GM23338 (cell line): Measurements from ENCODE around the gene ETFBKMT. TPM values are rescaled to one million over a fixed set of nuclear protein-coding genes. Genes with fewer than 3 reads are reported as not detected.
"Not testable (repeated sequence)": the region's sequence is repeated elsewhere in the genome, so short reads cannot be mapped to it uniquely, and the experiment has no call there.

Source experiments
- ATAC-seq: fragments of 200-7000 bp; cut with Tn5 transposase; 3 replicates; pipeline ENCODE4 v1.9.1; 2020
- DNase-seq: peaks from one replicate; pipeline ENCODE4 v3.0.0-alpha.2; 2015; ENCODE audit warnings: low spot score
- H2AFZ ChIP-seq: fragments of 200-600 bp; sonication (generic); 2 replicates; pipeline ENCODE4 v1.8.0; 2016; ENCODE audit warnings: antibody characterized with exemption, mild to moderate bottlenecking, moderate library complexity
- H3F3A ChIP-seq: fragments of 200-600 bp; sonication (generic); replicated peaks from 2 replicates; pipeline ENCODE4 v1.8.0; 2017; ENCODE audit warnings: antibody characterized with exemption, mixed run types, low read depth
- H3K27ac ChIP-seq: fragments of 200-600 bp; sonication (generic); 2 replicates; pipeline ENCODE4 v1.6.1; 2016; ENCODE audit warnings: low read depth
- H3K27me3 ChIP-seq: fragments of 200-600 bp; sonication (generic); 2 replicates; pipeline ENCODE4 v1.8.0; 2016; ENCODE audit warnings: mild to moderate bottlenecking, mixed run types, moderate library complexity; ENCODE audit not compliant: insufficient read depth
- H3K36me3 ChIP-seq: fragments of 200-600 bp; sonication (generic); 2 replicates; pipeline ENCODE4 v1.8.0; 2016; ENCODE audit warnings: mild to moderate bottlenecking; ENCODE audit not compliant: insufficient read depth
- H3K4me1 ChIP-seq: fragments of 200-600 bp; sonication (generic); 2 replicates; pipeline ENCODE4 v1.8.0; 2016; ENCODE audit warnings: mild to moderate bottlenecking, moderate library complexity; ENCODE audit not compliant: insufficient read depth
- H3K4me2 ChIP-seq: fragments of 200-600 bp; sonication (generic); 2 replicates; pipeline ENCODE4 v1.7.1; 2017; ENCODE audit warnings: mixed run types
- H3K4me3 ChIP-seq: fragments of 200-600 bp; sonication (generic); 2 replicates; pipeline ENCODE4 v1.6.1; 2016; ENCODE audit warnings: mixed run types
- H3K79me2 ChIP-seq: fragments of 200-600 bp; sonication (generic); replicated peaks from 2 replicates; pipeline ENCODE4 v1.8.0; 2017; ENCODE audit warnings: mild to moderate bottlenecking; ENCODE audit not compliant: insufficient read depth
- H3K9me2 ChIP-seq: fragments of 200-600 bp; sonication (generic); 2 replicates; pipeline ENCODE4 v1.8.0; 2017; ENCODE audit not compliant: insufficient read depth
- H4K20me1 ChIP-seq: fragments of 200-600 bp; sonication (generic); replicated peaks from 2 replicates; pipeline ENCODE4 v1.8.0; 2017; ENCODE audit warnings: mild to moderate bottlenecking; ENCODE audit not compliant: insufficient read depth
- H3K27ac Mint-ChIP-seq: 2 replicates; pipeline ENCODE4 v1.8.0; 2020; ENCODE audit warnings: inconsistent platforms, mild to moderate bottlenecking, moderate library complexity, mixed read lengths
- H3K27me3 Mint-ChIP-seq: 3 replicates; pipeline ENCODE4 v1.8.0; 2022; ENCODE audit warnings: low read depth, mild to moderate bottlenecking, moderate library complexity, mixed read lengths, inconsistent platforms; ENCODE audit not compliant: insufficient read depth, poor library complexity
- H3K36me3 Mint-ChIP-seq: 3 replicates; pipeline ENCODE4 v1.8.0; 2021; ENCODE audit warnings: low read depth, mild to moderate bottlenecking, inconsistent platforms, moderate library complexity, mixed read lengths
- H3K4me1 Mint-ChIP-seq: 3 replicates; pipeline ENCODE4 v1.8.0; 2020; ENCODE audit warnings: mild to moderate bottlenecking, inconsistent platforms, mixed read lengths
- H3K4me3 Mint-ChIP-seq: 3 replicates; pipeline ENCODE4 v1.8.0; 2021; ENCODE audit warnings: moderate library complexity, mild to moderate bottlenecking, inconsistent platforms, mixed read lengths
- H3K9me3 Mint-ChIP-seq: 3 replicates; pipeline ENCODE4 v1.8.0; 2020; ENCODE audit warnings: moderate library complexity, mild to moderate bottlenecking, inconsistent platforms, mixed read lengths
- CREB1 ChIP-seq: fragments of 250-450 bp; sonication (Bioruptor Pico); IDR thresholded peaks from 2 replicates; pipeline ENCODE4 v1.5.0; 2020; ENCODE audit warnings: low read depth, mild to moderate bottlenecking, moderate library complexity
- EZH2phosphoT487 ChIP-seq: fragments of 200-600 bp; sonication (generic); IDR thresholded peaks from one replicate; pipeline ENCODE4 v1.8.1; 2018; ENCODE audit warnings: antibody characterized with exemption; ENCODE audit not compliant: unreplicated experiment
- POLR2AphosphoS5 ChIP-seq: IDR thresholded peaks from 2 replicates; pipeline ENCODE4 v1.6.1; 2016; ENCODE audit warnings: antibody characterized with exemption, low read depth
- ZNF331 ChIP-seq: fragments of 250-450 bp; sonication (Bioruptor Pico); IDR thresholded peaks from 2 replicates; pipeline ENCODE4 v1.5.0; 2020; ENCODE audit warnings: low read depth, mild to moderate bottlenecking, moderate library complexity
- ZNF462 ChIP-seq: fragments of 250-450 bp; sonication (Bioruptor Pico); IDR thresholded peaks from 2 replicates; pipeline ENCODE4 v1.5.0; 2020; ENCODE audit warnings: mild to moderate bottlenecking, moderate library complexity
- polyA plus RNA-seq: library from polyadenylated mRNA; unstranded; fragments of >200 nt; fragmentation: Nextera tagmentation; extraction: Ambion mirVana; gene quantifications from 2 replicates; pipeline ENCODE4 v1.2.1, GENCODE V29; 2016
- total RNA-seq: library from RNA; depleted of rRNA; stranded (reverse); fragments of >200 nt; shearing (Covaris generic); gene quantifications from 2 replicates; pipeline ENCODE4 v1.2.3, GENCODE V29; 2014
- TF ChIP-seq, protein P1 (sequence below), 2 experiments: fragments of 200-600 bp in 1 of 2; sonication (generic) in 1 of 2; conservative IDR thresholded peaks; 2 replicates each; pipeline versions ENCODE4 v1.5.1 to v1.6.1; 2016 to 2017; ENCODE audit warnings: antibody characterized with exemption in 2 of 2, low read depth in 2 of 2, mild to moderate bottlenecking in 2 of 2, moderate library complexity in 1 of 2

ETFBKMT gene
- total and polyA plus RNA-seq, 2 experiments from 2014 or later, result 0.79 to 3.2 TPM

GRCh38 chr12:31705621-31706020 is 46.1 kb downstream of the ETFBKMT start (continued):
- TF ChIP-seq ZNF462 (CRISPR knock-in tag) (no peak), ZNF331 (CRISPR knock-in tag) (no peak), CREB1 (CRISPR knock-in tag) (no peak), EZH2phosphoT487 (no peak), POLR2AphosphoS5 (no peak)
- TF ChIP-seq, protein P1, sequence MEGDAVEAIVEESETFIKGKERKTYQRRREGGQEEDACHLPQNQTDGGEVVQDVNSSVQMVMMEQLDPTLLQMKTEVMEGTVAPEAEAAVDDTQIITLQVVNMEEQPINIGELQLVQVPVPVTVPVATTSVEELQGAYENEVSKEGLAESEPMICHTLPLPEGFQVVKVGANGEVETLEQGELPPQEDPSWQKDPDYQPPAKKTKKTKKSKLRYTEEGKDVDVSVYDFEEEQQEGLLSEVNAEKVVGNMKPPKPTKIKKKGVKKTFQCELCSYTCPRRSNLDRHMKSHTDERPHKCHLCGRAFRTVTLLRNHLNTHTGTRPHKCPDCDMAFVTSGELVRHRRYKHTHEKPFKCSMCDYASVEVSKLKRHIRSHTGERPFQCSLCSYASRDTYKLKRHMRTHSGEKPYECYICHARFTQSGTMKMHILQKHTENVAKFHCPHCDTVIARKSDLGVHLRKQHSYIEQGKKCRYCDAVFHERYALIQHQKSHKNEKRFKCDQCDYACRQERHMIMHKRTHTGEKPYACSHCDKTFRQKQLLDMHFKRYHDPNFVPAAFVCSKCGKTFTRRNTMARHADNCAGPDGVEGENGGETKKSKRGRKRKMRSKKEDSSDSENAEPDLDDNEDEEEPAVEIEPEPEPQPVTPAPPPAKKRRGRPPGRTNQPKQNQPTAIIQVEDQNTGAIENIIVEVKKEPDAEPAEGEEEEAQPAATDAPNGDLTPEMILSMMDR (conservative IDR thresholded peaks at IDR 0.05; ENCODE audit: low read depth in 2 of 2), result no peak

DNA sequence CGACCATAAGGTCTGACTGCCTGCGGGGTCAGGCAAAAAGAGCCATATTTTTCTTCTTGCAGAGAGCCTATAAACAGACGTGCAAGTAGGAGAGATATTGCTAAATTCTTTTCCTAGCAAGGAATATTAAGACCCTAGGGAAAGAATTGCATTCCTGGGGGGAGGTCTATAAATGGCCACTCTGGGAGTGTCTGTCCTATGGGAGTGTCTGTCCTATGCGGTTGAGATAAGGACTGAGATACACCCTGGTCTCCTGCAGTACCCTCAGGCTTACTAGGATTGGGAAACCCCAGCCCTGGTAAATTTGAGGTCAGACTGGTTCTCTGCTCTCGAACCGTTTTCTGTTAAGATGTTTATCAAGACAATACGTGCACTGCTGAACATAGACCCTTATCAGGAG is 48.6 kb downstream of the ETFBKMT start:
- ATAC-seq, H3K27ac ChIP-seq, H3K4me3 Mint-ChIP-seq: not testable (repeated sequence)

More for the DNA sequence above, 48.6 kb downstream of the ETFBKMT start:
- not testable (repeated sequence) for H3K9me2 ChIP-seq, H3K4me1 Mint-ChIP-seq, DNase-seq, H3K27me3 ChIP-seq, H3K4me3 ChIP-seq, H3K36me3 ChIP-seq, H3K27ac Mint-ChIP-seq, H3K79me2 ChIP-seq, H4K20me1 ChIP-seq, H3K4me2 ChIP-seq, H3K27me3 Mint-ChIP-seq, H2AFZ ChIP-seq, H3K4me1 ChIP-seq, H3F3A ChIP-seq
- Mint-ChIP-seq H3K36me3 (peaks cover 26% of the 10 kb centered on the region), H3K9me3 (peaks cover 18% of the 10 kb centered on the region)
